GM19023 (cell line): ENCODE results near the gene JAKMIP1.

ENCODE experiments used
- ATAC-seq: cut with Tn5 transposase; IDR thresholded peaks from one replicate; pipeline ENCODE4 v1.9.1; 2021; ENCODE audit warnings: mild to moderate bottlenecking, moderate library complexity; ENCODE audit not compliant: unreplicated experiment

JAKMIP1 gene

GRCh38 chr4:6105311-6105911 is 94.9 kb downstream of the JAKMIP1 start:
- no peak for ATAC-seq

GRCh38 chr4:6104541-6105130 is 95.7 kb downstream of the JAKMIP1 start:
- no peak for ATAC-seq

- ATAC-seq = no peak
Measured at GRCh38 chr4:6097581-6097980, 102.8 kb downstream of the JAKMIP1 start.

GRCh38 chr4:6095897-6096296 is 104.5 kb downstream of the JAKMIP1 start:
- no peak for ATAC-seq

GRCh38 chr4:6095023-6095752 is 105.2 kb downstream of the JAKMIP1 start:
- no peak for ATAC-seq

GRCh38 chr4:6093671-6094070 is 106.7 kb downstream of the JAKMIP1 start:
- no peak for ATAC-seq

GRCh38 chr4:6092971-6093370 is 107.4 kb downstream of the JAKMIP1 start:
- no peak for ATAC-seq

GRCh38 chr4:6092131-6092530 is 108.2 kb downstream of the JAKMIP1 start:
- ATAC-seq = no peak

- ATAC-seq = no peak
Measured at GRCh38 chr4:6090931-6091330, 109.4 kb downstream of the JAKMIP1 start.

GRCh38 chr4:6088950-6089349 is 111.4 kb downstream of the JAKMIP1 start:
- ATAC-seq = no peak

GRCh38 chr4:6087669-6088341 is 112.5 kb downstream of the JAKMIP1 start:
- no peak for ATAC-seq

- no peak for ATAC-seq
Measured at GRCh38 chr4:6086846-6087245, 113.5 kb downstream of the JAKMIP1 start.

GRCh38 chr4:6085691-6086628 is 114.4 kb downstream of the JAKMIP1 start:
- ATAC-seq = no peak

- ATAC-seq = no peak
Measured at GRCh38 chr4:6085028-6085690, 115.2 kb downstream of the JAKMIP1 start.

- ATAC-seq = no peak
Measured at GRCh38 chr4:6079965-6080364, 120.4 kb downstream of the JAKMIP1 start.

- ATAC-seq = no peak
Measured at GRCh38 chr4:6078560-6078959, 121.8 kb downstream of the JAKMIP1 start.

- no peak for ATAC-seq
Measured at GRCh38 chr4:6076391-6076790, 124.0 kb downstream of the JAKMIP1 start.

- ATAC-seq = no peak
Measured at GRCh38 chr4:6074758-6075157, 125.6 kb downstream of the JAKMIP1 start.

GRCh38 chr4:6071959-6072720 is 128.2 kb downstream of the JAKMIP1 start:
- no peak for ATAC-seq
